Measurements from ENCODE around the gene RBBP8NL. TPM values are rescaled to one million over a fixed set of nuclear protein-coding genes. Genes with fewer than 3 reads are reported as not detected.

The RBBP8NL gene
- total and polyA plus RNA-seq, 2 donors (not counting 3 experiments of a cell fraction or from before 2014, with no cell fraction given): not detected

- H3K4me3 ChIP-seq (replicated peaks in 1 of 3; ENCODE audit: insufficient read depth in 1 of 3, low read depth in 1 of 3, low read length in 3 of 3): no peak overlapping the region
- no peak for FAIRE-seq
- no peak overlapping the region for H3K27ac ChIP-seq (ENCODE audit: insufficient read depth, low read depth, low read length)
- peaks cover 23 to 26% of the 10 kb centered on the region in 2 experiments for H3K27me3 ChIP-seq (ENCODE audit: control insufficient read depth in 2 of 2, insufficient read depth in 2 of 2, low read length in 2 of 2)
- BruUV-seq (replicated peaks): no TSS peak
- POLR2A ChIA-PET: no interaction called here
- intact Hi-C loops (cut with micrococcal nuclease) (no loop called here), dilution Hi-C loops (cut with MboI; ENCODE audit: extremely low pct_ligation_motif_present, low sequenced_read_pairs) (no loop called here)
- CTCF ChIA-PET: no interaction called here
- H3K9me1 ChIP-seq (replicated peaks; ENCODE audit: control insufficient read depth, extremely low read depth, insufficient read depth, low read length): no peaks in the 10 kb centered on the region
- TF ChIP-seq EZH2 (IDR thresholded peaks at IDR 0.05; ENCODE audit: borderline replicate concordance, low read depth, low read length, severe bottlenecking) (peak; percentile 60), MYC (IDR thresholded peaks at IDR 0.05; ENCODE audit: low read depth, low read length) (no peak), POLR2A (IDR thresholded peaks at IDR 0.05; ENCODE audit: low read depth, low read length) (no peak), FOS (IDR thresholded peaks at IDR 0.05; ENCODE audit: borderline replicate concordance, insufficient read depth, low read length) (no peak), POLR2AphosphoS5 (IDR thresholded peaks at IDR 0.05; ENCODE audit: insufficient read depth, low read depth, low read length) (no peak), MAX (IDR thresholded peaks at IDR 0.05; ENCODE audit: insufficient read depth, insufficient read length) (no peak), GATA2 (IDR thresholded peaks at IDR 0.05; ENCODE audit: insufficient read depth, insufficient read length, low read depth, low read length) (no peak)
- H2AFZ ChIP-seq (ENCODE audit: low read depth, low read length): no peak overlapping the region
- H3K9ac ChIP-seq (replicated peaks; ENCODE audit: extremely low read depth, insufficient read depth, low read length): no peak overlapping the region
- H3K4me1 ChIP-seq (ENCODE audit: control insufficient read depth, extremely low read depth, insufficient read depth, low read length): no peaks in the 10 kb centered on the region
- H3K4me2 ChIP-seq (ENCODE audit: insufficient read depth, low read length): no peak overlapping the region
- no peaks in the 10 kb centered on the region for H3K79me2 ChIP-seq (ENCODE audit: control insufficient read depth, insufficient read depth, low read length)
- DNase-seq (ENCODE audit: low read depth, low spot score): peak; percentile 8
- H4K20me1 ChIP-seq (replicated peaks; ENCODE audit: control insufficient read depth, extremely low read depth, insufficient read depth, low read length): no peaks in the 10 kb centered on the region
- H3K9me3 ChIP-seq (replicated peaks; ENCODE audit: control insufficient read depth, insufficient read depth, low read length): no peaks in the 10 kb centered on the region
- no peaks in the 10 kb centered on the region for H3K36me3 ChIP-seq (ENCODE audit: control insufficient read depth in 2 of 2, extremely low read depth in 1 of 2, insufficient read depth in 2 of 2, low read length in 2 of 2)
Measured at GRCh38 chr20:62433658-62434497, 6.5 kb upstream of the RBBP8NL start.
